ENCODE data around the gene NAALADL2. TPM values are rescaled to one million over a fixed set of nuclear protein-coding genes. Genes with fewer than 3 reads are reported as not detected.

NAALADL2 gene
- total RNA-seq, 4 donors from 2014 or later: 0.36 to 9.2 (median 0.63) TPM

DNA sequence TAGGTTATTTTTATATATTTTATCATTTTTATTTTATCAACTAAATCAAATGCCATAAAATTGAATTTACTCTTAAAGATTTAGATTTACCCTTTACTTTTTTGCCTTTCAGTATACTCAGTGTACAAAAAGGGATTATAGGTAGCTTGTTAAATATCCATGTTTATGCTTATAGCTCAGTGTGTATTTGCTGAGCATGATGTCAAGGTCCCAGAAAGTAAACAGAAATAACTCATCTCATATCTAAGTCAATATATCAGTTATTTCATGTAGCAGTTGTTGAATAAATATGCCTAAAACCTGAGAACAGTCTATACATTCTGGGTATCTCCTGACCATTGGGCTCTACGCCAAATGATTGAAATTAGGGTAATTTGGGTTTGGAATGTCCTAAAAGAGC lies 693.8 kb downstream of the NAALADL2 start:
- Histone ChIP-seq H3K4me3 (no peak overlapping the region), H3K27ac (no peak overlapping the region)

DNA sequence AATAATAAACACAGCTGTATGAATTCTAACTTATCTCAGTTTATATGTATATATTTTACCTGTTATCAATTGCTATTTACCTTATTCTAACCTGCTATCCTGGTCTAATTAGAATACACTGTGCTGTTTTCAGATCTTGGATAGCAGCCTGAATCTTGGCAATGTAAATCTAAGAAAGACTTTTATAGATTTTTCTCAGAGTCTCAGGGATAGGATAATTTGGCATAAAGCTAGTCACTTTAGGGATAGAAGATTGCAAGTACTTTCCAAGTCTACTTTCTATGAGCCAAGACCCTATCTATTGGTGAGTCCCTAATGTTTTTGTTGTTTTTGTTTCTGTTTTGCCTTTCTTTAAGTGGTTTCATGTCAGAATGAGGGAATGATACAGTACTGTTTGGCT lies 695.7 kb downstream of the NAALADL2 start:
- no peaks in the 10 kb centered on the region for H3K27me3 ChIP-seq
- no peak for DNase-seq
- H3K27ac ChIP-seq: no peak overlapping the region
- no peak overlapping the region for H3K4me3 ChIP-seq
- H3K4me1 ChIP-seq: no peaks in the 10 kb centered on the region
- no peaks in the 10 kb centered on the region for H3K36me3 ChIP-seq
- H3K9me3 ChIP-seq: no peaks in the 10 kb centered on the region
- intact Hi-C loops (cut with DNase I; ENCODE audit: low total_unique reads): no loop called here
- TF ChIP-seq POLR2A (IDR thresholded peaks at IDR 0.05): no peak
- TF ChIP-seq, protein P1, sequence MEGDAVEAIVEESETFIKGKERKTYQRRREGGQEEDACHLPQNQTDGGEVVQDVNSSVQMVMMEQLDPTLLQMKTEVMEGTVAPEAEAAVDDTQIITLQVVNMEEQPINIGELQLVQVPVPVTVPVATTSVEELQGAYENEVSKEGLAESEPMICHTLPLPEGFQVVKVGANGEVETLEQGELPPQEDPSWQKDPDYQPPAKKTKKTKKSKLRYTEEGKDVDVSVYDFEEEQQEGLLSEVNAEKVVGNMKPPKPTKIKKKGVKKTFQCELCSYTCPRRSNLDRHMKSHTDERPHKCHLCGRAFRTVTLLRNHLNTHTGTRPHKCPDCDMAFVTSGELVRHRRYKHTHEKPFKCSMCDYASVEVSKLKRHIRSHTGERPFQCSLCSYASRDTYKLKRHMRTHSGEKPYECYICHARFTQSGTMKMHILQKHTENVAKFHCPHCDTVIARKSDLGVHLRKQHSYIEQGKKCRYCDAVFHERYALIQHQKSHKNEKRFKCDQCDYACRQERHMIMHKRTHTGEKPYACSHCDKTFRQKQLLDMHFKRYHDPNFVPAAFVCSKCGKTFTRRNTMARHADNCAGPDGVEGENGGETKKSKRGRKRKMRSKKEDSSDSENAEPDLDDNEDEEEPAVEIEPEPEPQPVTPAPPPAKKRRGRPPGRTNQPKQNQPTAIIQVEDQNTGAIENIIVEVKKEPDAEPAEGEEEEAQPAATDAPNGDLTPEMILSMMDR (IDR thresholded peaks at IDR 0.05 in 4 of 5, conservative IDR thresholded peaks at IDR 0.05 in 1 of 5): no peak
- in situ Hi-C loops (cut with MboI; ENCODE audit: low sequenced_read_pairs in 4 of 4): no loop called here
- ATAC-seq: no peak

More for the DNA sequence above, 693.8 kb downstream of the NAALADL2 start:
- in situ Hi-C loops (cut with MboI; ENCODE audit: low sequenced_read_pairs in 4 of 4): no loop called here
- ATAC-seq (no peak), DNase-seq (no peak)
- no peaks in the 10 kb centered on the region for H3K9me3 ChIP-seq
- intact Hi-C loops (cut with DNase I; ENCODE audit: low total_unique reads): no loop called here
- no peaks in the 10 kb centered on the region for H3K36me3 ChIP-seq
- TF ChIP-seq POLR2A (IDR thresholded peaks at IDR 0.05): no peak
- TF ChIP-seq, protein P1 (IDR thresholded peaks at IDR 0.05 in 4 of 5, conservative IDR thresholded peaks at IDR 0.05 in 1 of 5): no peak
- no peaks in the 10 kb centered on the region for H3K4me1 ChIP-seq
- no peaks in the 10 kb centered on the region for H3K27me3 ChIP-seq

DNA sequence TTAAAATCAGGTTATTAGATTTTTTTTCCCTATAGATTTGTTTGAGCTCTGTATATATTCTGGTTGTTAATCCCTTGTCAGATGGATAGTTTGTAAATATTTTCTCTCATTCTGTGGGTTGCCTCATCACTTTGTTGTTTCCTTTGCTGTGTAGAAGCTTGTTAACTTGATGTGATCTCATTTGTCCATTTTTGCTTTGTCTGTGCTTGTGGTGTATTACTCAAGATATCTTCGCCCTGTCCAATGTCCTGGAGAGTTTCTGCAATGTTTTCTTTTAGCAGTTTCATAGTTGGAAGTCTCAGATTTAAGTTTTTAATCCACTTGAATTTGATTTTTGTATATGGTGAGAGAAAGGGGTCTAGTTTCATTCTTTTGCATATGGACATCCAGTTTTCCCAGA lies 699.1 kb downstream of the NAALADL2 start:
- DNase-seq (no peak), ATAC-seq (no peak)
- in situ Hi-C loops (cut with MboI; ENCODE audit: low sequenced_read_pairs in 4 of 4) (no loop called here), intact Hi-C loops (cut with DNase I; ENCODE audit: low total_unique reads) (no loop called here)
- Histone ChIP-seq H3K27ac (no peak overlapping the region), H3K9me3 (no peaks in the 10 kb centered on the region), H3K27me3 (no peaks in the 10 kb centered on the region), H3K4me1 (no peaks in the 10 kb centered on the region), H3K4me3 (no peak overlapping the region), H3K36me3 (no peaks in the 10 kb centered on the region)
- TF ChIP-seq, protein P1 (IDR thresholded peaks at IDR 0.05 in 4 of 5, conservative IDR thresholded peaks at IDR 0.05 in 1 of 5): no peak
- no peak for TF ChIP-seq POLR2A (IDR thresholded peaks at IDR 0.05)

DNA sequence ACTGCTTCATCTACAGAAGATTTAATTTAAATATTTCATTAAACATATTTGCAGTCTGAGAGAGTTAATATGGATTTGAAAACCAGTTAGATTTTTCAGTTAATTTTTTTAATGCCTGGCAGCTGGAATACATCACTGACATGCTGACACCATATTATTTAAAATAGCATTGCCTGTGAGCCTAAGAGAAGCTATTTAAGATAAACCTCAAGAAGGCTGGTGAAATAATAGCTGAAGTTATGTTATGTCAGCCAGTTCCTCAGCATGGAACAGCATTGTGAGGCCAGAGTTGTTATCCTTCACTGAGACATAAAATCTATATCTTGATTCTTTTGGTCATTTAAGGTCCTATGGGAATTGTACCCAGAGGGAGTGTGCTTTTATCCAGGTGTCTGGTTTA lies 705.2 kb downstream of the NAALADL2 start:
- H3K4me1 ChIP-seq: no peaks in the 10 kb centered on the region
- no peak for ATAC-seq
- no peaks in the 10 kb centered on the region for H3K9me3 ChIP-seq
- no peaks in the 10 kb centered on the region for H3K27me3 ChIP-seq
- no peak overlapping the region for H3K4me3 ChIP-seq
- no peak for DNase-seq
- no peak for TF ChIP-seq POLR2A (IDR thresholded peaks at IDR 0.05)
- TF ChIP-seq, protein P1 (IDR thresholded peaks at IDR 0.05 in 4 of 5, conservative IDR thresholded peaks at IDR 0.05 in 1 of 5): no peak
- no peak overlapping the region for H3K27ac ChIP-seq
- H3K36me3 ChIP-seq: no peaks in the 10 kb centered on the region
- in situ Hi-C loops (cut with MboI; ENCODE audit: low sequenced_read_pairs in 4 of 4) (no loop called here), intact Hi-C loops (cut with DNase I; ENCODE audit: low total_unique reads) (no loop called here)

DNA sequence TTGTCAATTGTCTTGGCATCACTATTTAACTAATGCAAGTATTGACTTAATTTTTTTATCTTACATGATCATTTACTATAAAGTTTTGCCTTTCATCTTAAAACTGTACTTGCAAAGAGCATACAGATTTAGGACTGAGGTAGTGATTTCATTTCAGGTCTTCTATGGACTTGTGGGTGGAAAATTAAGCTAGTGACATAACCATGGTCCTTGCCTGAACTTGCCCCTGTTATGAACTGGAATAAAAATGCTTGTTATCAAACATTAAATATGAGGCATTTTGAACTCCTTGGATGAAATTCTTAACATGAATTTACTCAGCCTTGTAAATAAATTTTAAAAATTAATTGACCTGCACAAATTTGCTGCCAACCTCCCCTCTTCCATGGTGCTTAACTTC lies 712.0 kb downstream of the NAALADL2 start:
- intact Hi-C loops (cut with DNase I; ENCODE audit: low total_unique reads) (no loop called here), in situ Hi-C loops (cut with MboI; ENCODE audit: low sequenced_read_pairs in 4 of 4) (no loop called here)
- no peak for TF ChIP-seq POLR2A (IDR thresholded peaks at IDR 0.05)
- TF ChIP-seq, protein P1 (IDR thresholded peaks at IDR 0.05 in 4 of 5, conservative IDR thresholded peaks at IDR 0.05 in 1 of 5): no peak

More for the DNA sequence above, 712.0 kb downstream of the NAALADL2 start:
- Histone ChIP-seq H3K36me3 (no peaks in the 10 kb centered on the region), H3K4me3 (no peak overlapping the region), H3K9me3 (no peaks in the 10 kb centered on the region), H3K4me1 (no peaks in the 10 kb centered on the region), H3K27me3 (no peaks in the 10 kb centered on the region), H3K27ac (no peak overlapping the region)
- DNase-seq: no peak
- no peak for ATAC-seq

All from gastrocnemius medialis (tissue), 4 donors.